NB4 (cell line): ENCODE data around the gene PRMT7.

Source experiments
- DNase-seq: peaks from one replicate; pipeline ENCODE4 v3.0.0; 2010; ENCODE audit warnings: low read depth
- H3K4me3 ChIP-seq: one replicate; pipeline ENCODE4 v1.5.1; 2011; ENCODE audit warnings: mild to moderate bottlenecking, low read depth, low read length, moderate library complexity
- CTCF ChIP-seq: IDR thresholded peaks from one replicate; pipeline ENCODE4 v1.5.1; 2012; ENCODE audit warnings: low read depth, low read length
- MAX ChIP-seq: IDR thresholded peaks from 2 replicates; pipeline ENCODE4 v1.6.1; 2011; ENCODE audit warnings: low read depth, low read length
- MYC ChIP-seq: IDR thresholded peaks from 2 replicates; pipeline ENCODE4 v1.6.1; 2011; ENCODE audit warnings: low read depth, low read length
- POLR2A ChIP-seq: IDR thresholded peaks from 2 replicates; pipeline ENCODE4 v1.6.1; 2011; ENCODE audit warnings: mild to moderate bottlenecking; ENCODE audit not compliant: insufficient read length; ENCODE audit errors: extremely low read depth

The PRMT7 gene

GRCh38 chr16:68267612-68268405 lies 43.0 kb upstream of the PRMT7 start:
- DNase-seq: no peak
- no peak overlapping the region for H3K4me3 ChIP-seq
- TF ChIP-seq MYC (no peak), MAX (no peak), POLR2A (no peak), CTCF (no peak)

- DNase-seq: no peak
- no peak for TF ChIP-seq POLR2A
- TF ChIP-seq MYC: no peak
- TF ChIP-seq MAX: no peak
- no peak for TF ChIP-seq CTCF
- no peak overlapping the region for H3K4me3 ChIP-seq
Observed at GRCh38 chr16:68269793-68270192, 41.0 kb upstream of the PRMT7 start.

- no peak for DNase-seq
- TF ChIP-seq MYC (no peak), POLR2A (no peak), MAX (no peak), CTCF (no peak)
Observed at GRCh38 chr16:68270353-68270752, 40.5 kb upstream of the PRMT7 start.

GRCh38 chr16:68272507-68273209 lies 38.2 kb upstream of the PRMT7 start:
- DNase-seq: no peak
- H3K4me3 ChIP-seq: no peak overlapping the region
- TF ChIP-seq CTCF: no peak
- TF ChIP-seq POLR2A: no peak
- no peak for TF ChIP-seq MAX
- no peak for TF ChIP-seq MYC

More at GRCh38 chr16:68270353-68270752, 40.5 kb upstream of the PRMT7 start:
- H3K4me3 ChIP-seq: no peak overlapping the region

- H3K4me3 ChIP-seq: no peak overlapping the region
- no peak for TF ChIP-seq POLR2A
- TF ChIP-seq MAX: no peak
- TF ChIP-seq MYC: no peak
- no peak for TF ChIP-seq CTCF
- DNase-seq: no peak
Observed at GRCh38 chr16:68273459-68273858, 37.4 kb upstream of the PRMT7 start.
